ENCODE data around the gene FBXL20.
"Not testable (repeated sequence)": the region's sequence is repeated elsewhere in the genome, so short reads cannot be mapped to it uniquely, and the experiment has no call there.

DNA sequence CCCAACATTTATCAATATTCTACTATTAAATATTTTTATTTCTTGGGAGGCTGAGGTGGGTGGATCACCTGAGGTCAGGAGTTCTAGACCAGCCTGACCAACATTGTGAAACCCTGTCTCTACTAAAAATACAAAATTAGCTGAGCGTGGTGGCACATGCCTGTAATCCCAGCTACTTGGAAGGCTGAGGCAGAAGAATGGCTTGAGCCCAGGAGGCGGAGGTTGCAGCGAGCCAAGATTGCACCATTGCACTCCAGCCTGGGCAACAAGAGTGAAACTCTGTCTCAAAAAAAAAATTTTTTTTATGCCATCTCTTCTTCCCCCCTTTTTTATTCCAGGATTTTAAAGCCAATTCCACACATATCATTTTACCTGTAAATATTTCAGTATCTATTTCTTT is 114.9 kb downstream of the FBXL20 start:
- TF ChIP-seq, protein P1, sequence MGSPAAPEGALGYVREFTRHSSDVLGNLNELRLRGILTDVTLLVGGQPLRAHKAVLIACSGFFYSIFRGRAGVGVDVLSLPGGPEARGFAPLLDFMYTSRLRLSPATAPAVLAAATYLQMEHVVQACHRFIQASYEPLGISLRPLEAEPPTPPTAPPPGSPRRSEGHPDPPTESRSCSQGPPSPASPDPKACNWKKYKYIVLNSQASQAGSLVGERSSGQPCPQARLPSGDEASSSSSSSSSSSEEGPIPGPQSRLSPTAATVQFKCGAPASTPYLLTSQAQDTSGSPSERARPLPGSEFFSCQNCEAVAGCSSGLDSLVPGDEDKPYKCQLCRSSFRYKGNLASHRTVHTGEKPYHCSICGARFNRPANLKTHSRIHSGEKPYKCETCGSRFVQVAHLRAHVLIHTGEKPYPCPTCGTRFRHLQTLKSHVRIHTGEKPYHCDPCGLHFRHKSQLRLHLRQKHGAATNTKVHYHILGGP (tag by site-specific recombination; IDR thresholded peaks at IDR 0.05): not testable (repeated sequence)
- not testable (repeated sequence) for TF ChIP-seq TCF7L2 (IDR thresholded peaks at IDR 0.05; ENCODE audit: borderline replicate concordance, low read depth, low read length); ZBTB21 (tag by site-specific recombination; IDR thresholded peaks at IDR 0.05)
- TF ChIP-seq, protein P2, sequence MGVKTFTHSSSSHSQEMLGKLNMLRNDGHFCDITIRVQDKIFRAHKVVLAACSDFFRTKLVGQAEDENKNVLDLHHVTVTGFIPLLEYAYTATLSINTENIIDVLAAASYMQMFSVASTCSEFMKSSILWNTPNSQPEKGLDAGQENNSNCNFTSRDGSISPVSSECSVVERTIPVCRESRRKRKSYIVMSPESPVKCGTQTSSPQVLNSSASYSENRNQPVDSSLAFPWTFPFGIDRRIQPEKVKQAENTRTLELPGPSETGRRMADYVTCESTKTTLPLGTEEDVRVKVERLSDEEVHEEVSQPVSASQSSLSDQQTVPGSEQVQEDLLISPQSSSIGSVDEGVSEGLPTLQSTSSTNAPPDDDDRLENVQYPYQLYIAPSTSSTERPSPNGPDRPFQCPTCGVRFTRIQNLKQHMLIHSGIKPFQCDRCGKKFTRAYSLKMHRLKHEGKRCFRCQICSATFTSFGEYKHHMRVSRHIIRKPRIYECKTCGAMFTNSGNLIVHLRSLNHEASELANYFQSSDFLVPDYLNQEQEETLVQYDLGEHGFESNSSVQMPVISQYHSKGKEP (tag by site-specific recombination; IDR thresholded peaks at IDR 0.05): not testable (repeated sequence)
- TF ChIP-seq, protein P3, sequence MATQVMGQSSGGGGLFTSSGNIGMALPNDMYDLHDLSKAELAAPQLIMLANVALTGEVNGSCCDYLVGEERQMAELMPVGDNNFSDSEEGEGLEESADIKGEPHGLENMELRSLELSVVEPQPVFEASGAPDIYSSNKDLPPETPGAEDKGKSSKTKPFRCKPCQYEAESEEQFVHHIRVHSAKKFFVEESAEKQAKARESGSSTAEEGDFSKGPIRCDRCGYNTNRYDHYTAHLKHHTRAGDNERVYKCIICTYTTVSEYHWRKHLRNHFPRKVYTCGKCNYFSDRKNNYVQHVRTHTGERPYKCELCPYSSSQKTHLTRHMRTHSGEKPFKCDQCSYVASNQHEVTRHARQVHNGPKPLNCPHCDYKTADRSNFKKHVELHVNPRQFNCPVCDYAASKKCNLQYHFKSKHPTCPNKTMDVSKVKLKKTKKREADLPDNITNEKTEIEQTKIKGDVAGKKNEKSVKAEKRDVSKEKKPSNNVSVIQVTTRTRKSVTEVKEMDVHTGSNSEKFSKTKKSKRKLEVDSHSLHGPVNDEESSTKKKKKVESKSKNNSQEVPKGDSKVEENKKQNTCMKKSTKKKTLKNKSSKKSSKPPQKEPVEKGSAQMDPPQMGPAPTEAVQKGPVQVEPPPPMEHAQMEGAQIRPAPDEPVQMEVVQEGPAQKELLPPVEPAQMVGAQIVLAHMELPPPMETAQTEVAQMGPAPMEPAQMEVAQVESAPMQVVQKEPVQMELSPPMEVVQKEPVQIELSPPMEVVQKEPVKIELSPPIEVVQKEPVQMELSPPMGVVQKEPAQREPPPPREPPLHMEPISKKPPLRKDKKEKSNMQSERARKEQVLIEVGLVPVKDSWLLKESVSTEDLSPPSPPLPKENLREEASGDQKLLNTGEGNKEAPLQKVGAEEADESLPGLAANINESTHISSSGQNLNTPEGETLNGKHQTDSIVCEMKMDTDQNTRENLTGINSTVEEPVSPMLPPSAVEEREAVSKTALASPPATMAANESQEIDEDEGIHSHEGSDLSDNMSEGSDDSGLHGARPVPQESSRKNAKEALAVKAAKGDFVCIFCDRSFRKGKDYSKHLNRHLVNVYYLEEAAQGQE (tag by site-specific recombination; IDR thresholded peaks at IDR 0.05): not testable (repeated sequence)

Measured in HEK293 (cell line).